Activated CD8-positive, alpha-beta T cell treated with anti-CD3 and anti-CD28 coated beads for 36 hours (primary cell): ENCODE results near the gene CD300LG. TPM values are rescaled to one million over a fixed set of nuclear protein-coding genes. Genes with fewer than 3 reads are reported as not detected.
"Not testable (repeated sequence)": the region's sequence is repeated elsewhere in the genome, so short reads cannot be mapped to it uniquely, and the experiment has no call there.

Experiments used
- ATAC-seq: fragments of 200-7000 bp; cut with Tn5 transposase; one replicate; pipeline ENCODE4 v1.10.0; 2021; ENCODE audit warnings: mild to moderate bottlenecking, moderate library complexity
- CTCF ChIA-PET: fragments of 350-600 bp; sonication (Branson Sonifier 250); formaldehyde crosslinking; loops from one replicate; lab custom pipeline; 2021; ENCODE audit warnings: antibody characterized with exemption; lab: Charles Lee
- POLR2A ChIA-PET: fragments of 350-600 bp; sonication (Branson Sonifier 250); formaldehyde crosslinking; loops from one replicate; lab custom pipeline; 2021; ENCODE audit warnings: antibody characterized with exemption; lab: Charles Lee
- DNase-seq: peaks from one replicate; pipeline ENCODE4 v3.0.0-alpha.2; 2020
- H3K27ac Mint-ChIP-seq: one replicate; pipeline ENCODE4 v1.8.0; 2021; ENCODE audit warnings: mild to moderate bottlenecking, mixed read lengths
- H3K27me3 Mint-ChIP-seq: one replicate; pipeline ENCODE4 v1.8.0; 2021; ENCODE audit warnings: mixed read lengths
- H3K36me3 Mint-ChIP-seq: one replicate; pipeline ENCODE4 v1.8.0; 2021; ENCODE audit warnings: low read depth, mixed read lengths
- H3K4me1 Mint-ChIP-seq: one replicate; pipeline ENCODE4 v1.8.0; 2021; ENCODE audit warnings: low read depth, mixed read lengths
- H3K4me3 Mint-ChIP-seq: one replicate; pipeline ENCODE4 v1.8.0; 2021; ENCODE audit warnings: mild to moderate bottlenecking, moderate library complexity, mixed read lengths
- H3K9me3 Mint-ChIP-seq: one replicate; pipeline ENCODE4 v1.8.0; 2021; ENCODE audit warnings: mixed read lengths
- CTCF ChIP-seq: fragments of 200-600 bp; IDR thresholded peaks from one replicate; pipeline ENCODE4 v1.8.0; 2022; ENCODE audit warnings: antibody characterized with exemption, mild to moderate bottlenecking
- intact Hi-C: fragments of 100-400 bp; cut with micrococcal nuclease; formaldehyde crosslinking; loops from one replicate; pipeline ENCODE4 v1.10.0; 2022
- total RNA-seq, 2 experiments: library from RNA; stranded (reverse); gene quantifications; one replicate each; pipeline ENCODE4 v1.2.3, GENCODE V29; 2021

Gene CD300LG, protein sequence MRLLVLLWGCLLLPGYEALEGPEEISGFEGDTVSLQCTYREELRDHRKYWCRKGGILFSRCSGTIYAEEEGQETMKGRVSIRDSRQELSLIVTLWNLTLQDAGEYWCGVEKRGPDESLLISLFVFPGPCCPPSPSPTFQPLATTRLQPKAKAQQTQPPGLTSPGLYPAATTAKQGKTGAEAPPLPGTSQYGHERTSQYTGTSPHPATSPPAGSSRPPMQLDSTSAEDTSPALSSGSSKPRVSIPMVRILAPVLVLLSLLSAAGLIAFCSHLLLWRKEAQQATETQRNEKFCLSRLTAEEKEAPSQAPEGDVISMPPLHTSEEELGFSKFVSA
- total RNA-seq, result not detected

- H3K9me3 Mint-ChIP-seq, result no peaks in the 10 kb centered on the region
- POLR2A ChIA-PET, result interaction anchor here (1.8 kb wide), 1 partner anchor 15 kb away, joined by 5 read pairs; no protein-coding TSS in a partner anchor
- no peak for TF ChIP-seq CTCF
- ATAC-seq, result no peak
- intact Hi-C loops, result no loop called here
- CTCF ChIA-PET, result interaction anchor here (0.6 to 2.8 kb wide), 34 partner anchors 9 to 270 kb away, joined by 3 to 29 read pairs (median 4); partner anchors contain the start of gene CFAP97D1
- no peaks in the 10 kb centered on the region for H3K4me1 Mint-ChIP-seq
- peaks cover 16% of the 10 kb centered on the region for H3K27me3 Mint-ChIP-seq
- H3K27ac Mint-ChIP-seq, result no peak within 1 kb of the TSS
- H3K4me3 Mint-ChIP-seq, result no peak within 1 kb of the TSS
- no peaks in the 10 kb centered on the region for H3K36me3 Mint-ChIP-seq
- DNase-seq, result no peak
Observed at GRCh38 chr17:43846963-43847371, at the start of gene CD300LG. TSS of gene CD300LG (plus strand) at chr17:43847176. CDS start at chr17:43847217, 41 bp downstream.

DNA sequence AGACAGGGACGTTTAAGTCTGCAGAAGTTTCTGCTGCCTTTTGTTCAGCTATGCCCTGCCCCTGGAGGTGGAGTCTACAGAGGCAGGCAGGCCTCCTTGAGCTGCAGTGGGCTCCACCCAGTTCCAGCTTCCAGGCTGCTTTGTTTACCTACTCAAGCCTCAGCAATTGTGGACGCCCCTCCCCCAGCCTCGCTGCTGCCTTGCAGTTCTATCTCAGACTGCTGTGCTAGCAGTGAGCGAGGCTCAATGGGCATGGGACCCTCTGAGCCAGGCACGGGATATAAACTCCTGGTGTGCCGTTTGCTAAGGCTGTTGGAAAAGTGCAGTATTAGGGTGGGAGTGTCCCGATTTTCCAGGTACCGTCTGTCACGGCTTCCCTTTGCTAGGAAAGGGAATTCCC lies 49.0 kb upstream of the CD300LG start:
- H3K4me1 Mint-ChIP-seq, intact Hi-C loops, ATAC-seq, H3K36me3 Mint-ChIP-seq, H3K9me3 Mint-ChIP-seq, POLR2A ChIA-PET, DNase-seq, H3K27ac Mint-ChIP-seq, H3K4me3 Mint-ChIP-seq: not testable (repeated sequence)
- CTCF ChIA-PET, result interaction anchor here (1.4 kb wide), 1 partner anchor 31 kb away, joined by 3 read pairs; no protein-coding TSS in a partner anchor
- peaks cover 30% of the 10 kb centered on the region for H3K27me3 Mint-ChIP-seq

GRCh38 chr17:43799047-43799446 lies 47.9 kb upstream of the CD300LG start:
- Mint-ChIP-seq H3K9me3 (no peaks in the 10 kb centered on the region), H3K27ac (no peak overlapping the region), H3K27me3 (peaks cover 23% of the 10 kb centered on the region), H3K36me3 (no peaks in the 10 kb centered on the region), H3K4me3 (no peak overlapping the region), H3K4me1 (no peaks in the 10 kb centered on the region)
- CTCF ChIA-PET, result interaction anchor here (1.2 to 2.6 kb wide), 2 partner anchors 33 to 79 kb away, joined by 5 to 13 read pairs; no protein-coding TSS in a partner anchor
- POLR2A ChIA-PET, result no interaction called here
- intact Hi-C loops, result no loop called here
- no peak for TF ChIP-seq CTCF
- DNase-seq (no peak), ATAC-seq (no peak)

GRCh38 chr17:43800736-43801135 lies 46.2 kb upstream of the CD300LG start:
- no peak for TF ChIP-seq CTCF
- CTCF ChIA-PET, result interaction anchor here (2.6 kb wide), 1 partner anchor 34 kb away, joined by 13 read pairs; no protein-coding TSS in a partner anchor

GRCh38 chr17:43801844-43802243 lies 45.1 kb upstream of the CD300LG start:
- H3K27ac Mint-ChIP-seq, result no peak overlapping the region
- intact Hi-C loops, result no loop called here
- H3K36me3 Mint-ChIP-seq, result peaks cover 1% of the 10 kb centered on the region
- no peak for TF ChIP-seq CTCF
- H3K4me3 Mint-ChIP-seq, result no peak overlapping the region
- POLR2A ChIA-PET, result no interaction called here
- peaks cover 2% of the 10 kb centered on the region for H3K4me1 Mint-ChIP-seq
- ATAC-seq (no peak), DNase-seq (no peak)
- CTCF ChIA-PET, result interaction anchor here (2.6 kb wide), 1 partner anchor 35 kb away, joined by 13 read pairs; no protein-coding TSS in a partner anchor
- peaks cover 25% of the 10 kb centered on the region for H3K27me3 Mint-ChIP-seq
- H3K9me3 Mint-ChIP-seq, result no peaks in the 10 kb centered on the region

More at GRCh38 chr17:43800736-43801135, 46.2 kb upstream of the CD300LG start:
- POLR2A ChIA-PET, result no interaction called here
- peaks cover 25% of the 10 kb centered on the region for H3K27me3 Mint-ChIP-seq
- peaks cover 1% of the 10 kb centered on the region for H3K36me3 Mint-ChIP-seq
- no peak for ATAC-seq
- no peaks in the 10 kb centered on the region for H3K9me3 Mint-ChIP-seq
- H3K4me3 Mint-ChIP-seq, result no peak overlapping the region
- intact Hi-C loops, result no loop called here
- no peak overlapping the region for H3K27ac Mint-ChIP-seq
- H3K4me1 Mint-ChIP-seq, result peaks cover 2% of the 10 kb centered on the region
- no peak for DNase-seq
